DOHH2 (cell line): Measurements from ENCODE around the gene IFI35.
A peak's percentile ranks its signal among the peaks of the same experiment; 100 is the strongest.

Experiments
- H3F3A ChIP-seq: fragments of 200-600 bp; sonication (generic), shearing (Covaris generic); 2 replicates; pipeline ENCODE4 v1.6.0; 2016; ENCODE audit warnings: antibody characterized with exemption, mild to moderate bottlenecking; ENCODE audit not compliant: control insufficient read depth, insufficient read depth
- H3K27ac ChIP-seq: fragments of 200-600 bp; sonication (generic); 2 replicates; pipeline ENCODE4 v1.5.1; 2014; ENCODE audit warnings: low read depth, mild to moderate bottlenecking, low read length, moderate library complexity
- H3K27me3 ChIP-seq: fragments of 200-600 bp; sonication (generic); 2 replicates; pipeline ENCODE4 v1.6.1; 2014; ENCODE audit warnings: mild to moderate bottlenecking, low read length, mixed read lengths; ENCODE audit not compliant: control insufficient read depth
- H3K36me3 ChIP-seq: fragments of 200-600 bp; sonication (generic); 2 replicates; pipeline ENCODE4 v1.6.1; 2014; ENCODE audit warnings: mild to moderate bottlenecking, low read length, moderate library complexity, mixed read lengths; ENCODE audit not compliant: control insufficient read depth
- H3K4me1 ChIP-seq: fragments of 200-600 bp; sonication (generic); 2 replicates; pipeline ENCODE4 v1.6.1; 2014; ENCODE audit warnings: mild to moderate bottlenecking, low read length, mixed read lengths; ENCODE audit not compliant: control insufficient read depth
- H3K4me2 ChIP-seq: fragments of 200-600 bp; sonication (generic); 2 replicates; pipeline ENCODE4 v1.6.0; 2014; ENCODE audit warnings: mild to moderate bottlenecking, low read length, moderate library complexity
- H3K4me3 ChIP-seq: fragments of 200-600 bp; sonication (generic); 2 replicates; pipeline ENCODE4 v1.5.1; 2014; ENCODE audit warnings: mild to moderate bottlenecking, low read length, mixed read lengths
- H3K79me2 ChIP-seq: fragments of 200-600 bp; sonication (generic); 2 replicates; pipeline ENCODE4 v1.6.1; 2014; ENCODE audit warnings: mild to moderate bottlenecking, low read length, mixed read lengths; ENCODE audit not compliant: control insufficient read depth
- H3K9me2 ChIP-seq: fragments of 200-600 bp; sonication (generic); replicated peaks from 2 replicates; pipeline ENCODE4 v1.6.1; 2014; ENCODE audit warnings: mild to moderate bottlenecking, low read length, mixed read lengths; ENCODE audit not compliant: control insufficient read depth
- H3K9me3 ChIP-seq: fragments of 200-600 bp; sonication (generic); 2 replicates; pipeline ENCODE4 v1.6.1; 2014; ENCODE audit warnings: antibody characterized with exemption, low read length, mixed read lengths; ENCODE audit not compliant: control insufficient read depth, insufficient read depth
- H4K20me1 ChIP-seq: fragments of 200-600 bp; sonication (generic); 2 replicates; pipeline ENCODE4 v1.6.0; 2014; ENCODE audit warnings: low read depth, mild to moderate bottlenecking, antibody characterized with exemption, low read length, moderate library complexity; ENCODE audit not compliant: control insufficient read depth, insufficient read depth
- EZH2phosphoT487 ChIP-seq: fragments of 200-600 bp; sonication (generic); IDR thresholded peaks from 2 replicates; pipeline ENCODE4 v1.6.1; 2017; ENCODE audit warnings: borderline replicate concordance, mild to moderate bottlenecking, antibody characterized with exemption, low read length, moderate library complexity, mixed read lengths
- TF ChIP-seq, protein P1 (sequence below): fragments of 200-600 bp; sonication (generic); IDR thresholded peaks from one replicate; pipeline ENCODE4 v1.5.1; 2014; ENCODE audit warnings: antibody characterized with exemption, mild to moderate bottlenecking, low read depth, low read length; ENCODE audit not compliant: poor library complexity, severe bottlenecking

Gene IFI35

DNA sequence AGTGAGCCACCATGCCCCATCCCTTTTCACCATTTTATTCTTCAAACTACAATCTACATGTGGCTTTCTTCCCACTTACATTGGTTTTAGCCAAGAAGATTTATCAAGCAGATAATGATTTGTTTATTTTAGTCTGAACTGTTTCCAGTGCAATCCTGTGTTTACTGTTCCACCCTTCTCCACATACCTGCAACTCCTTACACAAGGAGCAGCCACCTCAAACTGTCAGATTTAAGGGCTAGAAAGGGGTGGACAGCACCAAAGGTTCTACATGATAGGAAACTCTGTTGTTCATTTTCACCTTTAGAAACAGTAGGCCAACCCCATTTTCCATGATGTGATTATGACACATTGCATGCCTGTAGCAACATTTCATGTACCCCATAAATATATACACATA is 24.3 kb upstream of the IFI35 start:
- peaks cover 3% of the 10 kb centered on the region for H3K27me3 ChIP-seq
- no peak overlapping the region for H3K27ac ChIP-seq
- H3K36me3 ChIP-seq, result peaks cover 52% of the 10 kb centered on the region
- H3K4me1 ChIP-seq, result peaks cover 50% of the 10 kb centered on the region
- H3K79me2 ChIP-seq, result peaks cover 66% of the 10 kb centered on the region
- peaks cover 7% of the 10 kb centered on the region; the same call in 1 of the 2 replicates for H4K20me1 ChIP-seq
- no peaks in the 10 kb centered on the region for H3K9me2 ChIP-seq
- H3K4me2 ChIP-seq, result peak overlapping the region; percentile 97
- H3F3A ChIP-seq, result no peaks in the 10 kb centered on the region
- peak overlapping the region; percentile 100 for H3K4me3 ChIP-seq
- TF ChIP-seq, protein P1, sequence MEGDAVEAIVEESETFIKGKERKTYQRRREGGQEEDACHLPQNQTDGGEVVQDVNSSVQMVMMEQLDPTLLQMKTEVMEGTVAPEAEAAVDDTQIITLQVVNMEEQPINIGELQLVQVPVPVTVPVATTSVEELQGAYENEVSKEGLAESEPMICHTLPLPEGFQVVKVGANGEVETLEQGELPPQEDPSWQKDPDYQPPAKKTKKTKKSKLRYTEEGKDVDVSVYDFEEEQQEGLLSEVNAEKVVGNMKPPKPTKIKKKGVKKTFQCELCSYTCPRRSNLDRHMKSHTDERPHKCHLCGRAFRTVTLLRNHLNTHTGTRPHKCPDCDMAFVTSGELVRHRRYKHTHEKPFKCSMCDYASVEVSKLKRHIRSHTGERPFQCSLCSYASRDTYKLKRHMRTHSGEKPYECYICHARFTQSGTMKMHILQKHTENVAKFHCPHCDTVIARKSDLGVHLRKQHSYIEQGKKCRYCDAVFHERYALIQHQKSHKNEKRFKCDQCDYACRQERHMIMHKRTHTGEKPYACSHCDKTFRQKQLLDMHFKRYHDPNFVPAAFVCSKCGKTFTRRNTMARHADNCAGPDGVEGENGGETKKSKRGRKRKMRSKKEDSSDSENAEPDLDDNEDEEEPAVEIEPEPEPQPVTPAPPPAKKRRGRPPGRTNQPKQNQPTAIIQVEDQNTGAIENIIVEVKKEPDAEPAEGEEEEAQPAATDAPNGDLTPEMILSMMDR, result no peak
- no peak for TF ChIP-seq EZH2phosphoT487
- no peaks in the 10 kb centered on the region for H3K9me3 ChIP-seq

DNA sequence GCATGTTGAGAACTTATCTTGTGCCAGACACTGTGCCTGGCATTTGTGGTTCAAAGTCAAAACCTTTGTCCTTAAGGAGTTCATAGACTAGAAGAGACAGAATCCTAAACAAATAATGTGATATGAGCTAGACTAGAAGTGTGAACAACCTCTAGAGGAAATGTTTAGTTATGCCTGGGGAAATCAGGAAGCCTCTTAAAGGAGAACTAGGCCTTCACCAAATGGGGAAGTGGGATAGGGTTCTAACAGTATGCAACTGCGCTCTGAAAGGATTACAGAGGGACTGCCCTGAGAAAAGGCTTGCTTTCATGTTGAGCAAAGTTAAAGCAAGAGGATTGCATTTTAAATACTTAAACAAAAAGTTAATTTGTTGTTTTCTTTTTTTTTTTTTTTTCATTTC is 21.4 kb upstream of the IFI35 start:
- Histone ChIP-seq H3F3A (no peaks in the 10 kb centered on the region), H3K9me3 (no peaks in the 10 kb centered on the region), H3K4me2 (peak overlapping the region; percentile 67), H3K27ac (peak overlapping the region; percentile 46), H3K36me3 (peaks cover 81% of the 10 kb centered on the region), H3K79me2 (peaks cover 66% of the 10 kb centered on the region), H3K4me1 (peaks cover 43% of the 10 kb centered on the region), H3K27me3 (no peaks in the 10 kb centered on the region), H4K20me1 (peaks cover 7% of the 10 kb centered on the region; the same call in 1 of the 2 replicates), H3K4me3 (peak overlapping the region; percentile 66), H3K9me2 (no peaks in the 10 kb centered on the region)
- TF ChIP-seq, protein P1, result no peak
- no peak for TF ChIP-seq EZH2phosphoT487

- Histone ChIP-seq H3K9me3 (no peaks in the 10 kb centered on the region), H3K79me2 (peaks cover 29% of the 10 kb centered on the region), H3K27ac (no peak overlapping the region), H3K27me3 (no peaks in the 10 kb centered on the region), H3K4me1 (peaks cover 22% of the 10 kb centered on the region), H4K20me1 (no peaks in the 10 kb centered on the region), H3K4me3 (no peak overlapping the region), H3K9me2 (no peaks in the 10 kb centered on the region), H3F3A (no peaks in the 10 kb centered on the region; the same call in 1 of the 2 replicates), H3K36me3 (peaks cover 88% of the 10 kb centered on the region), H3K4me2 (no peak overlapping the region)
- no peak for TF ChIP-seq EZH2phosphoT487
- TF ChIP-seq, protein P1, result no peak
Measured at GRCh38 chr17:42989141-42989540, 17.4 kb upstream of the IFI35 start.
